ENCODE measurements around the gene AHRR. TPM values are rescaled to one million over a fixed set of nuclear protein-coding genes. Genes with fewer than 3 reads are reported as not detected.

Gene AHRR
- total RNA-seq, 2 donors from 2014 or later = 1.9 to 2.1 TPM

DNA sequence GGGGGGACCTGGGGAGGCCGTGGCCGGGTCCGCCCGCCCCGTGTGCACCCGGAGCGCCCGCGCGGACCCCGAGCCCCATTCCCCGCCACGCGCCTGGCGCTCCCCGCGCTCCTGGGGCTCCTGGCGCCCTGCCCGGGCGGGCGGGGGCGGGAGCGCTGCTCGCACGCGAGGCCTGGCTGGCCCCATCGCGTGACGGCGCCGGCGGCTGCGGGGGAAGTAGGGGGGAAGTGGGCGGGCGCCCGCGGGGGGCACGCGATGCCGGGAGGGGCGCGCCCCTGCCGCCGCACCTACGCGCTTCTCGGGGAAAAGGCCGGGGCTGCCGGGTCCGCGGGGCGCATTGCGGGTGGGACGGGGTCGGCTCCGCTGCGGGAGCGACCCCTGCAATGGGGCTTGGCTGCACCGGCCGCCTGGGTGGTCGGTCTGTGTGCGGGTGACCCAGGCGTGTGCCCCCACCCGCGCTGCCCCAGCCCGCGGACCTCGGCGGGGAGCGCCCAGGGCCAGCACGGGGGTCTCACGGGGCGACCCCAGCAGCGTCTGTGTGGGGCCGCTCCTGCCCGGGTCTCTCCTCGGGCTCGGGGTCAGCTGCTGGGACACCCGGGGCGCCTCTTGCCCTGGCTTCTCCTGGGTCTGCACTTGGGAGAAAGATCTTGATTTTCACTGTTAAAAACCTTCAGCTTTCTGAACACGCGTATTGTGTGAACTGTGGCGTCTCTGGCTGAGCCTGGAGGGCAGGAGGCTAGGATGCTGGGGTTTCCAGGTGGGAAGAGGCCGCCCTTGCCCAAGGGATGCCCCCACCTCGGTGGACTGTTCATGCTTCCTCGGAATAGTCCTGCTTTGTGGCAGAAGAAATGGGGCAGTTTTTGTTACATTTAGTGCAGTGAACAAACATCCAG, 52.4 kb downstream of the AHRR start:
- Histone ChIP-seq H3K4me3 (peak overlapping the region; percentile 25), H3K9me3 (no peaks in the 10 kb centered on the region), H3K36me3 (no peaks in the 10 kb centered on the region), H3K27ac (no peak overlapping the region), H3K4me1 (no peaks in the 10 kb centered on the region), H3K27me3 (peaks cover 8% of the 10 kb centered on the region), H3K9ac (ENCODE audit: low read depth in 2 of 2, low read length in 2 of 2) (peak overlapping the region in 1 of 2 donors; percentile 69)
- intact Hi-C loops (cut with DNase I) = no loop called here
- TF ChIP-seq, protein P1, sequence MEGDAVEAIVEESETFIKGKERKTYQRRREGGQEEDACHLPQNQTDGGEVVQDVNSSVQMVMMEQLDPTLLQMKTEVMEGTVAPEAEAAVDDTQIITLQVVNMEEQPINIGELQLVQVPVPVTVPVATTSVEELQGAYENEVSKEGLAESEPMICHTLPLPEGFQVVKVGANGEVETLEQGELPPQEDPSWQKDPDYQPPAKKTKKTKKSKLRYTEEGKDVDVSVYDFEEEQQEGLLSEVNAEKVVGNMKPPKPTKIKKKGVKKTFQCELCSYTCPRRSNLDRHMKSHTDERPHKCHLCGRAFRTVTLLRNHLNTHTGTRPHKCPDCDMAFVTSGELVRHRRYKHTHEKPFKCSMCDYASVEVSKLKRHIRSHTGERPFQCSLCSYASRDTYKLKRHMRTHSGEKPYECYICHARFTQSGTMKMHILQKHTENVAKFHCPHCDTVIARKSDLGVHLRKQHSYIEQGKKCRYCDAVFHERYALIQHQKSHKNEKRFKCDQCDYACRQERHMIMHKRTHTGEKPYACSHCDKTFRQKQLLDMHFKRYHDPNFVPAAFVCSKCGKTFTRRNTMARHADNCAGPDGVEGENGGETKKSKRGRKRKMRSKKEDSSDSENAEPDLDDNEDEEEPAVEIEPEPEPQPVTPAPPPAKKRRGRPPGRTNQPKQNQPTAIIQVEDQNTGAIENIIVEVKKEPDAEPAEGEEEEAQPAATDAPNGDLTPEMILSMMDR (IDR thresholded peaks at IDR 0.05) = no peak
- DNase-seq = peak; percentile 23

DNA sequence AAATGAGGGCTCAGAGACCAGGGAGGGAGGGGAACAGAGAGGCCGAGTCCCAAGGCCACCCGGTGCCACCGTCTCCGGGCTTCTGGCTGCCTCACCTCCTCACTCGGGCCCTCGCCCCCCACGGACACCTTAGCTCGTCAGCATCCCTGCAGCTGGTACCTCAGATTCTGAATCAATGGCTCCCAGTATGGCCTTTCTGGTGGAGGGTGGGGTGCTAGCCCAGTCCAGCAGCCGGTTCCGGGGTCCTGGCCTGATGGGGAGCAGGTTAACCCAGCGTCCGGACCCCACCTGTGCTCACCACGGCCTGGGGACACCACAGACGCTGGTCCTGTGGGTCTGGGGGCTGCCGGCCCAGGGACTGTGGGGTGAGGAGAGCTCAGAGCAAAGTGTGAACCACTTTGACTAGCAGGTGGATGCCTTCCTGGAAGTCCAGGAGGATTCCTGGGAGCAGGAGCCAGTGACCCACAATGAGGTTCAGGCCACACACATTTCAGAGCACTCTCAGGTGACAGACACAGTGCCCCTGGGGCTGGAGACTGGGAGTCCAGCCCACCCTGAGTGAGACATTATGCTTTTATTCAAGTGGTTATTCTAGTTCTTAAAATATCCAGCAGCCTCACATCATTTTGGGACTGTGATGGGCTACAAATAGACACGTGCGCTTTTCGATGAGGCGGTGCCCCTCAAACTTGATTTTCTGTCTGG, 53.3 kb downstream of the AHRR start:
- Histone ChIP-seq H3K36me3 (no peaks in the 10 kb centered on the region), H3K9ac (ENCODE audit: low read depth in 2 of 2, low read length in 2 of 2) (peak overlapping the region in 1 of 2 donors; percentile 8), H3K27ac (no peak overlapping the region), H3K4me1 (no peaks in the 10 kb centered on the region), H3K27me3 (peaks cover 8% of the 10 kb centered on the region), H3K9me3 (no peaks in the 10 kb centered on the region), H3K4me3 (no peak overlapping the region)
- intact Hi-C loops (cut with DNase I) = no loop called here
- TF ChIP-seq, protein P1 (IDR thresholded peaks at IDR 0.05) = no peak
- DNase-seq = peak; percentile 15

DNA sequence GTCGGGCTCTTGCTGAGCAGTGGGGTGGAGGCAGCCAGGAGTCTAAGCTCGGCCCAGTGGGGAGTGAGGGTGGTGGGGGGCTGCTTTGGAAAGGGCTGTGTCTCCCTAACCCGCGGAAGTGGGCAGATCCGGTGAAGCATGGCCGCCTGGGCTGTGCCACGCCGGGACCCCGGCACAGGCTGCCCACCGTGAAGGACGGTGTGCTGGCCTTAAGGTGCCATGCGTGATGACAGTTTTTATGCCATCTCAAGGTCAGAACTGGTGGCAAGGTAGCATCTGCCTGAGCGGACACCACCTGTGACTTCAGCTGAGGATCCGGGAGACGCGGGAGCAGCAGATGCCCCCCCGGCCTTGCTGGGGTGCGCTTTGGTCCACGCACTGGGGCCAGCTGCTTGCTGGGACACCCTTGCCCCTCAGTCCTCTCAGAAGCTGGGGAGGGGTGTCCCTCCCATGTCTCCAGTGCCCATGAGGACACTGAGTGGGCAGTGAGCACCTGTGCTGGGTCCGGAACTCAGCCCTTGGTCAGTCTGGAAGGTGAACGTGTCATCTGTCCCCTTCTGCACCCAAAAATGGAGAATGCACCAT, 53.9 kb downstream of the AHRR start:
- Histone ChIP-seq H3K4me1 (no peaks in the 10 kb centered on the region), H3K9ac (ENCODE audit: low read depth in 2 of 2, low read length in 2 of 2) (no peak overlapping the region), H3K9me3 (no peaks in the 10 kb centered on the region), H3K27me3 (peaks cover 8% of the 10 kb centered on the region), H3K36me3 (no peaks in the 10 kb centered on the region), H3K27ac (no peak overlapping the region), H3K4me3 (no peak overlapping the region)
- intact Hi-C loops (cut with DNase I) = no loop called here
- DNase-seq = peak; percentile 13
- TF ChIP-seq, protein P1 (IDR thresholded peaks at IDR 0.05) = no peak

DNA sequence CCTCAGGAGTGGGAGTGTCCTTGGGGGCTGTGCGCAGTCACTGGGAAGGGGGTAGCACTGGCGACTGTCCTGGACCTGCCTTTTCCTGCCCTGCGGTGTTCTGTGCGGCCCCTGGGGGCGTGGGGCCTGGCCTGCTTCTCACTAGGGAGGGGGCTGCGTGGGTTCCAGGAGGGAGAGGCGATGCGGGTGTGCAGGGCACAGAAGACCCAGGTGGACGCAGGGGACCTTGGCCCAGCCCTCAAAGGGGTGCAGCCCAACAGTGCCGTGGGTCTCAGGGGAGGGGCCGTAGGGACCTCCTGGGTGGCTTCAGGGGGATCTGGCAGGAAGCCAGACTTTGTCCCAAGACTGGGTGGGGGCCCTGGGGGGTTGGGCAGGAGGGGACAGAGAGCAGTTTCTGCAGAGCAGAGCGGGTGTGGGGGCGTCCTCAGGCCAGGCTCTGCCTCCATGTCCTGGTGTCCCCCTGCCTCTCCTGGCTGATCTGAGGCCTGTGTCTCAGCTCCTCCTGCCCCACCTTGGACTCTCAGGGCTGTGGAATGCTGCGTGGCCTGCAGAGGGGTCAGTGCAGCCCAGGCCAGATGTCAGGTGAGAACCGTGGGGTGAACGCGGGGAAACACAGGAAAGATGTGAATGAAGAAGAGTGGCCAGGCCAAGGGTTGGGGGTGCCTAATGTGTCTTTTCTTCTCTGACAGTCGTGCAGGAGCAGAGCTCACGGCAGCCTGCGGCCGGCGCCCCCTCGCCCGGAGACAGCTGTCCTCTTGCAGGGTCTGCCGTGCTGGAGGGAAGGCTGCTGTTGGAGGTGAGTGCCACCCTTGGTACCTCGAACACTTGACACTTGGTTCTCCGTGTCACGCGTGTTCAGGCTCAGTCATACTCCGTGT, 54.6 kb downstream of the AHRR start:
- H3K9me3 ChIP-seq = no peaks in the 10 kb centered on the region
- H3K27ac ChIP-seq = no peak overlapping the region
- peak; percentile 13 for DNase-seq
- no peaks in the 10 kb centered on the region for H3K4me1 ChIP-seq
- no peaks in the 10 kb centered on the region for H3K36me3 ChIP-seq
- intact Hi-C loops (cut with DNase I) = no loop called here
- TF ChIP-seq, protein P1 (IDR thresholded peaks at IDR 0.05) = no peak
- H3K9ac ChIP-seq (ENCODE audit: low read depth in 2 of 2, low read length in 2 of 2) = no peak overlapping the region
- H3K4me3 ChIP-seq = no peak overlapping the region
- peaks cover 8% of the 10 kb centered on the region for H3K27me3 ChIP-seq

All from colonic mucosa (tissue), 4 donors.